ENCODE results near the gene CHSY3.

Gene CHSY3

DNA sequence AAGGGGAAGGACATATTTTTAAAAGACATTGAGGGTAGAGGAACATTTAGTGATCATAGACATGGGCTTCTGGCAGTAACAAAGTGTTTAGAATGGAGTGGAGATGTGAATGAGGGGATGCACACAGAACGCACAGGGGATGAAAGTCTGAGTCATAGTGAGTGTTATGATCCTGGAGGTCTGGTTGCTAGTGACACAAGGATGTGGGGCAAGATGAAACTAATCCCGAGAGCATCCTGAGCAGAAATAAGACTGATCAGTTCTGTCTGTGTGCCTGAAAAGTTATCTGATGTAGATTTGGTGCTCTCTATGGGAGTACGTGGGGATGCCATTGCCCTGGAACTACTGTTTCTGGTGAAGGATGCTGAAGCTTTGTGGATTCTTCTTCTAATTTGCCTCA lies 141.1 kb downstream of the CHSY3 start:
- H3K27ac ChIP-seq, result no peak overlapping the region
- H3K9ac ChIP-seq, result no peak overlapping the region
- no peaks in the 10 kb centered on the region for H3K9me3 ChIP-seq (ENCODE audit: control insufficient read depth, low read length)
- H3K4me2 ChIP-seq (ENCODE audit: low read length), result no peak overlapping the region
- no peaks in the 10 kb centered on the region for H3K79me2 ChIP-seq
- no peaks in the 10 kb centered on the region for H3K4me1 ChIP-seq
- no peak overlapping the region for H2AFZ ChIP-seq
- H3K4me3 ChIP-seq (ENCODE audit: low read depth, low read length), result no peak overlapping the region
- H3K36me3 ChIP-seq (ENCODE audit: control insufficient read depth, insufficient read depth, low read length), result no peaks in the 10 kb centered on the region
- TF ChIP-seq, protein P1, sequence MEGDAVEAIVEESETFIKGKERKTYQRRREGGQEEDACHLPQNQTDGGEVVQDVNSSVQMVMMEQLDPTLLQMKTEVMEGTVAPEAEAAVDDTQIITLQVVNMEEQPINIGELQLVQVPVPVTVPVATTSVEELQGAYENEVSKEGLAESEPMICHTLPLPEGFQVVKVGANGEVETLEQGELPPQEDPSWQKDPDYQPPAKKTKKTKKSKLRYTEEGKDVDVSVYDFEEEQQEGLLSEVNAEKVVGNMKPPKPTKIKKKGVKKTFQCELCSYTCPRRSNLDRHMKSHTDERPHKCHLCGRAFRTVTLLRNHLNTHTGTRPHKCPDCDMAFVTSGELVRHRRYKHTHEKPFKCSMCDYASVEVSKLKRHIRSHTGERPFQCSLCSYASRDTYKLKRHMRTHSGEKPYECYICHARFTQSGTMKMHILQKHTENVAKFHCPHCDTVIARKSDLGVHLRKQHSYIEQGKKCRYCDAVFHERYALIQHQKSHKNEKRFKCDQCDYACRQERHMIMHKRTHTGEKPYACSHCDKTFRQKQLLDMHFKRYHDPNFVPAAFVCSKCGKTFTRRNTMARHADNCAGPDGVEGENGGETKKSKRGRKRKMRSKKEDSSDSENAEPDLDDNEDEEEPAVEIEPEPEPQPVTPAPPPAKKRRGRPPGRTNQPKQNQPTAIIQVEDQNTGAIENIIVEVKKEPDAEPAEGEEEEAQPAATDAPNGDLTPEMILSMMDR (IDR thresholded peaks at IDR 0.05), result no peak
- H3K27me3 ChIP-seq (ENCODE audit: control insufficient read depth, insufficient read depth, low read length), result no peaks in the 10 kb centered on the region

DNA sequence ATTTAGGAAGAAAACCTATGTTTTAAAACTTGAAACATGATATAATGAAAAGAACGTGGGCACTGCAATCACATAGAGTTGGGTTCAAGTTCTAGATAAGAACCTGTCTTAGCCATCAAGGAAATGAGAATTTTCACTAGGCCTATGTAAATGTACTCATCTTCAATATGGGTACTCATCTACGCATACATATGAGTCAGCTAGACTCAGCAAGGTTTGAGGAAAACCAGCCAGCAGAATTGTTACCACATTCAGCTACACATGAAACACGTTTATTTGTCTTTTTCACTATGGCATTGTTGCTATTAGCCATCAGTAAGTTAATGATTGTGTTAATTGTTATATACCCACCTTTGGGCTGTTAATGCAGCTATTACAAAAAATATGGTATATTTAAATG lies 146.3 kb downstream of the CHSY3 start:
- Histone ChIP-seq H3K9ac (no peak overlapping the region), H3K9me3 (ENCODE audit: control insufficient read depth, low read length) (no peaks in the 10 kb centered on the region), H2AFZ (no peak overlapping the region), H3K4me2 (ENCODE audit: low read length) (no peak overlapping the region), H3K4me3 (ENCODE audit: low read depth, low read length) (no peak overlapping the region), H3K4me1 (no peaks in the 10 kb centered on the region), H3K27ac (no peak overlapping the region), H3K79me2 (no peaks in the 10 kb centered on the region), H3K36me3 (ENCODE audit: control insufficient read depth, insufficient read depth, low read length) (no peaks in the 10 kb centered on the region), H3K27me3 (ENCODE audit: control insufficient read depth, insufficient read depth, low read length) (no peaks in the 10 kb centered on the region)
- TF ChIP-seq, protein P1 (IDR thresholded peaks at IDR 0.05), result no peak

DNA sequence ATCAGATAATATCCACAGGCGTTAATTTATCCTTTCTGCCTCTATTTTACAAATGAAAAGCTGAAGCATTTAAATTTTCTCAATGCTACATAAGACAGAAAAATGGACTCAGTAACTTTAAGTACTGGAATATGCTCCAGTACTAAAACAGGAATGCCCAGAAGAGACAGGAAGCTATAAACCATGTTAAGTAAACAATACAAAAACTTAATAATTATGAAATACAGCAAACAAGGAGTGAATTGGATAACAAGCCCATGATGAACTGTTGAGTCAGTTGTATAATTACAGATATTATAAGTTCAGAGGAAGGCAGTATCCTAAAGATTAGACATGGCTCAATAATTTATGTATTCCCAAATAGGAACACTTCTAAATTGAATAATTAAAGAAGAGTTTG lies 148.5 kb downstream of the CHSY3 start:
- Histone ChIP-seq H3K9me3 (ENCODE audit: control insufficient read depth, low read length) (no peaks in the 10 kb centered on the region), H3K79me2 (no peaks in the 10 kb centered on the region), H3K4me2 (ENCODE audit: low read length) (no peak overlapping the region), H3K4me1 (no peaks in the 10 kb centered on the region), H3K36me3 (ENCODE audit: control insufficient read depth, insufficient read depth, low read length) (no peaks in the 10 kb centered on the region), H2AFZ (no peak overlapping the region), H3K4me3 (ENCODE audit: low read depth, low read length) (no peak overlapping the region), H3K9ac (no peak overlapping the region), H3K27me3 (ENCODE audit: control insufficient read depth, insufficient read depth, low read length) (no peaks in the 10 kb centered on the region), H3K27ac (no peak overlapping the region)
- TF ChIP-seq, protein P1 (IDR thresholded peaks at IDR 0.05), result no peak

DNA sequence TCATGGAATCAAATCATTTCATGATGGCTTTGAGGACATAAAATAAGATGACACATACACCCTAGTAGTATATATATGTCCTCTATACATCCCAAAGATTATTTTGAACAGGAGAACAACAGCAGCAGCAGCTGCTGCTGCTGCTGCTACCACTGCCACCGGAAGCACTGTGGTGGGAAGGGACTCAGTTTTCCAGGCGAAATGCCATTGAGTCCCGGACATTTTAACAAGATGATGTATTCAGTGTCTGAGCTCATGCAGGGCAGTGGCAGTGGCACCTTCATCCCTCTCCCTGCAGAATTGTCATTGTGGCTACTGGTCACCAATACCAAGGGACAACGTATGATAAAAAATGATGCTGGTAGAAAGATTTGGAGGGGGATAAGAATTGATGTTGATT lies 151.3 kb downstream of the CHSY3 start:
- Histone ChIP-seq H3K79me2 (no peaks in the 10 kb centered on the region), H3K36me3 (ENCODE audit: control insufficient read depth, insufficient read depth, low read length) (no peaks in the 10 kb centered on the region), H3K27me3 (ENCODE audit: control insufficient read depth, insufficient read depth, low read length) (no peaks in the 10 kb centered on the region), H3K9ac (no peak overlapping the region), H2AFZ (no peak overlapping the region), H3K4me1 (no peaks in the 10 kb centered on the region), H3K4me3 (ENCODE audit: low read depth, low read length) (no peak overlapping the region), H3K4me2 (ENCODE audit: low read length) (no peak overlapping the region), H3K27ac (no peak overlapping the region), H3K9me3 (ENCODE audit: control insufficient read depth, low read length) (no peaks in the 10 kb centered on the region)
- TF ChIP-seq, protein P1 (IDR thresholded peaks at IDR 0.05), result no peak

DNA sequence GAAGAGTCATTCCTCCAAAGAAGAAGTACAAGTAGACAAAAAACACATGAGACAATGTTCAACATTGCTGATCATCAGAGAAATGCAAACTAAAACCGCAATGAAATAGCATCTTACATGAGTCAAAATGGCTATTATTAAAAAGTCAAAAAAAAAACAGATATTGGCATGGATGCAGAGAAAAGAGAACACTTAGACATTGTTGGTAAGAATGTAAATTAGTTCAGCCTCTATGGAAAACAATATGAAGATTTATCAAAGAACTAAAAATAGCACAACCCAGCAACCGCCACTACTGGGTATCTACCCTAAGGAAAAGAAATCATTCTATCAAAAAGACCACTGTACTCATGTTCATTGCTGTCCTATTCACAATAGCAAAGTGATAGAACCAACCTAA lies 157.5 kb downstream of the CHSY3 start:
- TF ChIP-seq, protein P1 (IDR thresholded peaks at IDR 0.05), result no peak
- Histone ChIP-seq H3K27ac (no peak overlapping the region), H3K4me3 (ENCODE audit: low read depth, low read length) (no peak overlapping the region), H3K36me3 (ENCODE audit: control insufficient read depth, insufficient read depth, low read length) (no peaks in the 10 kb centered on the region), H3K9ac (no peak overlapping the region), H2AFZ (no peak overlapping the region), H3K27me3 (ENCODE audit: control insufficient read depth, insufficient read depth, low read length) (no peaks in the 10 kb centered on the region), H3K4me2 (ENCODE audit: low read length) (no peak overlapping the region), H3K9me3 (ENCODE audit: control insufficient read depth, low read length) (no peaks in the 10 kb centered on the region), H3K4me1 (no peaks in the 10 kb centered on the region), H3K79me2 (no peaks in the 10 kb centered on the region)
